H9 (cell line): ENCODE data around the gene SPATS2. TPM values are rescaled to one million over a fixed set of nuclear protein-coding genes. Genes with fewer than 3 reads are reported as not detected.
A peak's percentile ranks its signal among the peaks of the same experiment; 100 is the strongest.

Source experiments
- DNase-seq: peaks from one replicate; pipeline ENCODE4 v3.0.0-alpha.2; 2017
- H2AFZ ChIP-seq: one replicate; pipeline ENCODE4 v1.6.1; 2013; ENCODE audit warnings: mild to moderate bottlenecking, low read length, control low read depth, moderate library complexity
- H2AK5ac ChIP-seq: 2 replicates; pipeline ENCODE4 v1.6.1; 2013; ENCODE audit warnings: low read length, control low read depth, mixed read lengths; ENCODE audit not compliant: insufficient read length
- H2BK120ac ChIP-seq: one replicate; pipeline ENCODE4 v1.6.1; 2013; ENCODE audit warnings: low read depth, mild to moderate bottlenecking, low read length, control low read depth, inconsistent platforms; ENCODE audit not compliant: poor library complexity, severe bottlenecking
- H2BK12ac ChIP-seq: 2 replicates; pipeline ENCODE4 v1.6.1; 2013; ENCODE audit warnings: low read length, control low read depth, mixed read lengths, low read depth; ENCODE audit not compliant: insufficient read length
- H2BK15ac ChIP-seq: 2 replicates; pipeline ENCODE4 v1.6.1; 2013; ENCODE audit warnings: low read depth, low read length, control low read depth
- H2BK20ac ChIP-seq: one replicate; pipeline ENCODE4 v1.6.1; 2013; ENCODE audit warnings: low read depth, mild to moderate bottlenecking, low read length, control low read depth, inconsistent platforms; ENCODE audit not compliant: poor library complexity, severe bottlenecking
- H2BK5ac ChIP-seq: 2 replicates; pipeline ENCODE4 v1.6.1; 2013; ENCODE audit warnings: low read length, control low read depth, mixed read lengths; ENCODE audit not compliant: insufficient read length
- H3K14ac ChIP-seq: 2 replicates; pipeline ENCODE4 v1.6.1; 2013; ENCODE audit warnings: low read length, control low read depth; ENCODE audit not compliant: insufficient read depth
- H3K18ac ChIP-seq: 2 replicates; pipeline ENCODE4 v1.6.1; 2013; ENCODE audit warnings: low read depth, mild to moderate bottlenecking, mixed read lengths, low read length, control low read depth; ENCODE audit not compliant: insufficient read length
- H3K23ac ChIP-seq: 2 replicates; pipeline ENCODE4 v1.6.1; 2013; ENCODE audit warnings: low read length, control low read depth, mixed read lengths, low read depth; ENCODE audit not compliant: insufficient read length
- H3K23me2 ChIP-seq: 2 replicates; pipeline ENCODE4 v1.6.1; 2013; ENCODE audit warnings: low read depth, mild to moderate bottlenecking, mixed read lengths, low read length, control low read depth; ENCODE audit not compliant: insufficient read length, poor library complexity, severe bottlenecking
- H3K27ac ChIP-seq: 2 replicates; pipeline ENCODE4 v1.5.1; 2013; ENCODE audit warnings: low read length, control low read depth, mixed read lengths, low read depth; ENCODE audit not compliant: insufficient read length
- H3K27me3 ChIP-seq: 2 replicates; pipeline ENCODE4 v1.6.1; 2013; ENCODE audit warnings: low read length, control low read depth, inconsistent platforms; ENCODE audit not compliant: insufficient read depth
- H3K4ac ChIP-seq: 2 replicates; pipeline ENCODE4 v1.6.1; 2013; ENCODE audit warnings: low read depth, mild to moderate bottlenecking, control low read depth, inconsistent platforms, low read length, moderate library complexity
- H3K4me1 ChIP-seq: 2 replicates; pipeline ENCODE4 v1.6.1; 2013; ENCODE audit warnings: low read length, control low read depth, inconsistent platforms; ENCODE audit not compliant: insufficient read depth
- H3K4me2 ChIP-seq: 2 replicates; pipeline ENCODE4 v1.6.1; 2013; ENCODE audit warnings: low read length, control low read depth, mixed read lengths; ENCODE audit not compliant: insufficient read length, insufficient read depth
- H3K56ac ChIP-seq: 2 replicates; pipeline ENCODE4 v1.6.1; 2013; ENCODE audit warnings: low read depth, mild to moderate bottlenecking, mixed read lengths, low read length, control low read depth; ENCODE audit not compliant: insufficient read length
- H3K79me1 ChIP-seq: 2 replicates; pipeline ENCODE4 v1.6.1; 2013; ENCODE audit warnings: low read depth, mild to moderate bottlenecking, moderate library complexity, low read length, control low read depth, inconsistent platforms; ENCODE audit not compliant: insufficient read depth, poor library complexity, severe bottlenecking
- H3K79me2 ChIP-seq: 2 replicates; pipeline ENCODE4 v1.6.1; 2013; ENCODE audit warnings: low read length, control low read depth, inconsistent platforms; ENCODE audit not compliant: insufficient read depth
- H3K9ac ChIP-seq: 2 replicates; pipeline ENCODE4 v1.6.1; 2013; ENCODE audit warnings: low read length, control low read depth, mixed read lengths; ENCODE audit not compliant: insufficient read length; ENCODE audit errors: extremely low read depth
- H3K9me3 ChIP-seq: one replicate; pipeline ENCODE4 v1.6.1; 2013; ENCODE audit warnings: low read depth, low read length, inconsistent platforms; ENCODE audit not compliant: control insufficient read depth
- H3T11ph ChIP-seq: one replicate; pipeline ENCODE4 v1.6.1; 2013; ENCODE audit warnings: mild to moderate bottlenecking, low read length, control low read depth, inconsistent platforms
- H4K20me1 ChIP-seq: one replicate; pipeline ENCODE4 v1.6.1; 2013; ENCODE audit not compliant: control insufficient read depth, insufficient read length, insufficient read depth
- H4K5ac ChIP-seq: 2 replicates; pipeline ENCODE4 v1.6.1; 2013; ENCODE audit warnings: low read depth, mild to moderate bottlenecking, mixed read lengths, low read length, control low read depth; ENCODE audit not compliant: insufficient read length
- H4K8ac ChIP-seq: replicated peaks from 2 replicates; pipeline ENCODE4 v1.6.1; 2013; ENCODE audit warnings: low read length, control low read depth, mixed read lengths, low read depth; ENCODE audit not compliant: insufficient read length
- H4K91ac ChIP-seq: 2 replicates; pipeline ENCODE4 v1.6.1; 2013; ENCODE audit warnings: low read depth, mild to moderate bottlenecking, moderate library complexity, mixed read lengths, low read length, control low read depth; ENCODE audit not compliant: insufficient read length
- H3K27ac Mint-ChIP-seq, 3 experiments: 2 replicates in 2 of 3; 3 replicates in 1 of 3; pipeline ENCODE4 v1.8.0; 2020 to 2021; ENCODE audit warnings: mixed read lengths in 3 of 3, mild to moderate bottlenecking in 1 of 3, moderate library complexity in 1 of 3
- H3K27me3 Mint-ChIP-seq: 2 replicates; pipeline ENCODE4 v1.8.0; 2021; ENCODE audit warnings: low read depth, mild to moderate bottlenecking, moderate library complexity, mixed read lengths
- H3K36me3 Mint-ChIP-seq, 3 experiments: 2 replicates in 2 of 3; 3 replicates in 1 of 3; pipeline ENCODE4 v1.8.0; 2020 to 2021; ENCODE audit warnings: low read depth in 3 of 3, mixed read lengths in 3 of 3; ENCODE audit not compliant: insufficient read depth in 1 of 3
- H3K4me1 Mint-ChIP-seq, 2 experiments: 2 replicates each; pipeline ENCODE4 v1.8.0; 2020; ENCODE audit warnings: mixed read lengths in 2 of 2
- H3K4me3 Mint-ChIP-seq, 2 experiments: 2 replicates in 1 of 2; 3 replicates in 1 of 2; pipeline ENCODE4 v1.8.0; 2020 to 2021; ENCODE audit warnings: mild to moderate bottlenecking in 2 of 2, mixed read lengths in 2 of 2, moderate library complexity in 1 of 2
- H3K9me3 Mint-ChIP-seq, 2 experiments: 2 replicates in 1 of 2; 3 replicates in 1 of 2; pipeline ENCODE4 v1.8.0; 2020; ENCODE audit warnings: mild to moderate bottlenecking in 2 of 2, mixed read lengths in 2 of 2, moderate library complexity in 1 of 2
- WGBS: extraction: QIAGEN DNeasy Blood & Tissue Kit; methylation state at CpG from one replicate; pipeline ENCODE4 v1.1.7; 2013; ENCODE audit warnings: missing lambda C conversion rate, low lambda C conversion rate, mixed read lengths; ENCODE audit not compliant: insufficient read length; ENCODE audit errors: extremely low coverage; 5-methylcytosine and 5-hydroxymethylcytosine counted together
- total RNA-seq: library from RNA; stranded (reverse); gene quantifications from 2 replicates; pipeline ENCODE4 v1.2.1, GENCODE V29; 2021
- TF ChIP-seq, protein P1 (sequence below): fragments of 200-600 bp; sonication (generic); conservative IDR thresholded peaks from 3 replicates; pipeline ENCODE4 v1.8.0; 2021; ENCODE audit warnings: antibody characterized with exemption, mild to moderate bottlenecking

SPATS2 gene
- total RNA-seq, 1 experiment from 2014 or later = 17.1 TPM

DNA sequence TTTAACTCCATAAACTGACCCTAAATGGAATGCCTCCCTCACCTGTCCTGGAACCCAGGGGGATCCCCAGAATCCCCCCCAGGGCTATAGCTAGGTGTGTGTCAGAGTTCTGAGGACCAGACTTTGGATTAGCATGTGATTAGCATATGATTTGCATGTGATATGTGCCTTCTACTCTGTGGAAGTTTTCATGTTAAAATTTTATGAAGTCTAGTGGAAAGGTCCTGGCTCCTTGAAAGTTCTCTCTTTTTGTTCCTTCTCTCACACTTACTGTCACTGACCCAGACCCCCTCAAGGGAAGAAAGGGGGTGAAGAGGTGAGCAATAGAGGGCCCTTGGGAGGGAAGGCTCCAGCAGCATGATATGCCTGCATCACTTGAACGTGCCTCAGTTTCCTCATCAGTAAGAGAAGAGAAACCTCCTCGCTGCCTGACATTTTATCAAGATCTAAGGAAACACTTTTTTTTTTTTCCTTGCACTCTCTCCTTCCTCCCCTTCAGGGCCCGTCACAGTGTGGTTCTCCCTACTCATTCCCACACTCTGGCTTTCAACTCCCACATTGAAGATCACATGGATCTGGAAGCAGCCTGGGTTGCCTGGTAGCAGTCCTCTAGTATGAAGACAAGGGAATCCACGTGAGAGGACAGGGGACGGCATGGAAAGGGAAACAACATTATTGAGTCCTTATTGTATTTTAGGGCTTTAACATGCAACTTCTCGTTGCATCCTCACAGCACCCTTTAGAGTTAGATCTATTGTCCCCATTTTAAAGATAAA lies 27.0 kb upstream of the SPATS2 start:
- WGBS = no CpG with 5 or more reads among the region's 6 CpGs
- peaks cover 3% of the 10 kb centered on the region for H4K20me1 ChIP-seq
- TF ChIP-seq, protein P1, sequence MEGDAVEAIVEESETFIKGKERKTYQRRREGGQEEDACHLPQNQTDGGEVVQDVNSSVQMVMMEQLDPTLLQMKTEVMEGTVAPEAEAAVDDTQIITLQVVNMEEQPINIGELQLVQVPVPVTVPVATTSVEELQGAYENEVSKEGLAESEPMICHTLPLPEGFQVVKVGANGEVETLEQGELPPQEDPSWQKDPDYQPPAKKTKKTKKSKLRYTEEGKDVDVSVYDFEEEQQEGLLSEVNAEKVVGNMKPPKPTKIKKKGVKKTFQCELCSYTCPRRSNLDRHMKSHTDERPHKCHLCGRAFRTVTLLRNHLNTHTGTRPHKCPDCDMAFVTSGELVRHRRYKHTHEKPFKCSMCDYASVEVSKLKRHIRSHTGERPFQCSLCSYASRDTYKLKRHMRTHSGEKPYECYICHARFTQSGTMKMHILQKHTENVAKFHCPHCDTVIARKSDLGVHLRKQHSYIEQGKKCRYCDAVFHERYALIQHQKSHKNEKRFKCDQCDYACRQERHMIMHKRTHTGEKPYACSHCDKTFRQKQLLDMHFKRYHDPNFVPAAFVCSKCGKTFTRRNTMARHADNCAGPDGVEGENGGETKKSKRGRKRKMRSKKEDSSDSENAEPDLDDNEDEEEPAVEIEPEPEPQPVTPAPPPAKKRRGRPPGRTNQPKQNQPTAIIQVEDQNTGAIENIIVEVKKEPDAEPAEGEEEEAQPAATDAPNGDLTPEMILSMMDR = no peak
- no peak overlapping the region for H2BK120ac ChIP-seq
- H2AFZ ChIP-seq = no peak overlapping the region
- no peak overlapping the region for H4K91ac ChIP-seq
- H3K18ac ChIP-seq = no peak overlapping the region
- no peak overlapping the region for H2BK5ac ChIP-seq
- Mint-ChIP-seq H3K27me3 (peaks cover 98% of the 10 kb centered on the region), H3K36me3 (peaks cover 0 to 1% (median 0%) of the 10 kb centered on the region in 3 experiments; a peak in 2 of 7 replicates), H3K4me1 (peaks cover 46 to 55% of the 10 kb centered on the region in 2 experiments), H3K9me3 (peaks cover 1 to 6% of the 10 kb centered on the region in 2 experiments; a peak in 3 of 5 replicates), H3K27ac (no peak overlapping the region), H3K4me3 (peak overlapping the region in 1 of 2 experiments; percentile 47; a peak in 1 of 5 replicates)
- H2BK15ac ChIP-seq = no peak overlapping the region
- no peak overlapping the region for H3K23ac ChIP-seq
- H3T11ph ChIP-seq = no peak overlapping the region
- no peak overlapping the region for H3K56ac ChIP-seq
- H3K4ac ChIP-seq = no peak overlapping the region
- peaks cover 84% of the 10 kb centered on the region for H3K27me3 ChIP-seq
- no peak overlapping the region for H3K9ac ChIP-seq
- no peak overlapping the region for H2BK20ac ChIP-seq
- no peak for DNase-seq
- peaks cover 24% of the 10 kb centered on the region for H3K23me2 ChIP-seq
- no peaks in the 10 kb centered on the region for H3K79me1 ChIP-seq
- no peak overlapping the region for H4K5ac ChIP-seq
- H3K9me3 ChIP-seq = no peaks in the 10 kb centered on the region
- no peak overlapping the region for H4K8ac ChIP-seq
- H2BK12ac ChIP-seq = no peak overlapping the region
- no peak overlapping the region for H2AK5ac ChIP-seq
- no peaks in the 10 kb centered on the region for H3K79me2 ChIP-seq
- no peak overlapping the region for H3K4me2 ChIP-seq
- H3K27ac ChIP-seq = no peak overlapping the region
- H3K14ac ChIP-seq = no peak overlapping the region
- H3K4me1 ChIP-seq = peaks cover 7% of the 10 kb centered on the region; the same call in 1 of the 2 replicates
